Activated CD8-positive, alpha-beta T cell treated with anti-CD3 and anti-CD28 coated beads, Interleukin-2, amount 10 ng/mL, durations not matched to agents 7 days and 5 days (primary cell): ENCODE results near the gene WASF3. TPM values are rescaled to one million over a fixed set of nuclear protein-coding genes. Genes with fewer than 3 reads are reported as not detected.
A peak's percentile ranks its signal among the peaks of the same experiment; 100 is the strongest.

Experiments
- ATAC-seq: fragments of 150-1000 bp; cut with Tn5 transposase; one replicate; pipeline ENCODE4 v1.10.0; 2021; ENCODE audit warnings: moderate library complexity
- CTCF ChIA-PET: fragments of 350-600 bp; sonication (Branson Sonifier 250); formaldehyde crosslinking; loops from one replicate; lab custom pipeline; 2021; ENCODE audit warnings: antibody characterized with exemption; lab: Charles Lee
- POLR2A ChIA-PET: fragments of 350-600 bp; sonication (Branson Sonifier 250); formaldehyde crosslinking; loops from one replicate; lab custom pipeline; 2021; ENCODE audit warnings: antibody characterized with exemption; lab: Charles Lee
- DNase-seq: peaks from one replicate; pipeline ENCODE4 v3.0.0-alpha.2; 2020
- H3K27ac Mint-ChIP-seq: one replicate; pipeline ENCODE4 v1.8.0; 2021; ENCODE audit warnings: mild to moderate bottlenecking, mixed read lengths
- H3K27me3 Mint-ChIP-seq: one replicate; pipeline ENCODE4 v1.8.0; 2021; ENCODE audit warnings: low read depth, mixed read lengths
- H3K36me3 Mint-ChIP-seq: one replicate; pipeline ENCODE4 v1.8.0; 2021; ENCODE audit warnings: low read depth, mixed read lengths
- H3K4me1 Mint-ChIP-seq: one replicate; pipeline ENCODE4 v1.8.0; 2021; ENCODE audit warnings: low read depth, mixed read lengths
- H3K4me3 Mint-ChIP-seq: one replicate; pipeline ENCODE4 v1.8.0; 2021; ENCODE audit warnings: mild to moderate bottlenecking, mixed read lengths
- H3K9me3 Mint-ChIP-seq: one replicate; pipeline ENCODE4 v1.8.0; 2022; ENCODE audit warnings: mixed read lengths; ENCODE audit not compliant: insufficient read depth
- total RNA-seq, 2 experiments: library from RNA; stranded (reverse); gene quantifications; one replicate each; pipeline ENCODE4 v1.2.3, GENCODE V29; 2021

WASF3 gene
- total RNA-seq, 2 experiments from 2014 or later = not detected

DNA sequence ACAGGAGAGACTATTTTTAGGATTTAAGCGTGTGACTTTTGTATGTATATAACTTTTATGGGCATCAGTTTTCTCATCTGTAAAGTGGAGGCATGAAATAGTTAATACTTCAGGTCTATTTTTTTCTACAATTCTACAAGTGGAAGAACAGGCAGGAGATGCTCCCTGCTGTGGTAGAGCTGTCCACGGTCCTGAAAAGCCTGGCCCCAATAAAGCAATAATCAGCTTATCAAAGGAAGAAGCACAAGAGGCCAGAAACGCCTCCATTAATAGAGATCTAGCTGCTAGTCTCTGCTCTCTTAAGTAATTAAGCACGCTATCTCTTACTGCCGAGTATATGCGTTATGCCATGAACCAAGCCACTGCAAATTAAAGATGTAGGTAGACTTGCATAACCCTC is 28.0 kb upstream of the WASF3 start:
- H3K4me1 Mint-ChIP-seq = no peaks in the 10 kb centered on the region
- H3K36me3 Mint-ChIP-seq = no peaks in the 10 kb centered on the region
- ChIA-PET POLR2A (no interaction called here), CTCF (interaction anchor here (1.0 kb wide), 1 partner anchor 169 kb away, joined by 3 read pairs; no protein-coding TSS in a partner anchor)
- H3K9me3 Mint-ChIP-seq = no peaks in the 10 kb centered on the region
- H3K27me3 Mint-ChIP-seq = no peaks in the 10 kb centered on the region
- H3K27ac Mint-ChIP-seq = no peak overlapping the region
- DNase-seq (peak; percentile 59), ATAC-seq (no peak)
- H3K4me3 Mint-ChIP-seq = no peak overlapping the region

DNA sequence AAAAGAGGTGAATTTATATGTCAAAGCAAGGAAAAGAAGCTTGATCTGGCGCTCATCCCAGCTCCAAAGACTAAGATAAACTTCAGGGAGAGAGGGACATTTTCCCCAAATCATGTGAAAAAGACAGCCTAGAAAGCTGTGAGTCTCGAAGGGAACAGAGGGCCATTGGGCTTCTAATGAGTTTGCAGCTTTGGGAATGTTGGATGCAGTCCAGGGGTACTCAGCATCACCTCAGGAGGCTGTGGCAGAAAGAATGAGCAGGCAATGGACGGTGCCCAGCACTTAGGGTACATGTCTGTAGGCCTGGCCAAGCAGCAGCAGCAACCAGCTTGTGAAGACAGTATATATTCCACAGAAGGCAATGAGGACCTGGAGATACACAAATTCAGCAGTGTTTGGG is 25.7 kb upstream of the WASF3 start:
- Mint-ChIP-seq H3K27me3 (no peaks in the 10 kb centered on the region), H3K4me3 (no peak overlapping the region), H3K4me1 (no peaks in the 10 kb centered on the region), H3K36me3 (no peaks in the 10 kb centered on the region), H3K27ac (no peak overlapping the region), H3K9me3 (no peaks in the 10 kb centered on the region)
- CTCF ChIA-PET = no interaction called here
- DNase-seq (no peak), ATAC-seq (no peak)
- POLR2A ChIA-PET = no interaction called here

DNA sequence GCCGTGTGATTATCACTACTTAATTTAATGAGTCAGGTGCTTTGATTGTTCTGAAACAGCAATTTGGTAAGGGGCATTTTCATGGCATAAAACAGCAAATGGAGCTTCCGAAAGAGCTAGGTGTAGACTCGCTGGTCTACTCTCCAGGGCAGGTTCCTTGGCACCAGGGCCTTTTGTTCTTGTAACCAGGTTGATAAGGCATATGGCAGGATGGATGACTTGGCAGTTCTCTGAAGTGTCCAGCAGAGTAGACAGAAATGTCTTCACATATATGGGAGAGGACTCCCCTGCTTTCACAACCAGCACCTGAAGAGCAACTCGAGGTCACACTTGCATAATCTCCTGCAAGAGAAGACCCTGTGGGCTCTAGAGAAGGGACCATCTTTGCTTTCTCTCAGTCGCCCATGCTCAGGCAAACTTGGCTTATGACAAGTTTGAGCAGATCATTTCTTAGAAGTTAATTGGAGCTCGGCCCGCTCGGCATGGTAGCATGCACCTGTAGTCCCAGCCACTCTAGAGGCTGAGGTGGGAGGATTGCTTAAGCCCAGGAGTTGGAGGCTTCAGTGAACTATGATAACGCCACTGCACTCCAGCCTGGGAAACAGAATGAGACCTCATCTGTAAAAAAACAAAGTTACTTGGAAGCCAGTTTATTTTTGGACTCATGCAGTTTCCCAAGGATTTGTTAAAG is 23.3 kb upstream of the WASF3 start:
- ChIA-PET CTCF (no interaction called here), POLR2A (no interaction called here)
- no peaks in the 10 kb centered on the region for H3K9me3 Mint-ChIP-seq
- no peaks in the 10 kb centered on the region for H3K27me3 Mint-ChIP-seq
- ATAC-seq = no peak
- DNase-seq = no peak
- H3K4me3 Mint-ChIP-seq = no peak overlapping the region
- no peak overlapping the region for H3K27ac Mint-ChIP-seq
- no peaks in the 10 kb centered on the region for H3K4me1 Mint-ChIP-seq
- H3K36me3 Mint-ChIP-seq = no peaks in the 10 kb centered on the region

DNA sequence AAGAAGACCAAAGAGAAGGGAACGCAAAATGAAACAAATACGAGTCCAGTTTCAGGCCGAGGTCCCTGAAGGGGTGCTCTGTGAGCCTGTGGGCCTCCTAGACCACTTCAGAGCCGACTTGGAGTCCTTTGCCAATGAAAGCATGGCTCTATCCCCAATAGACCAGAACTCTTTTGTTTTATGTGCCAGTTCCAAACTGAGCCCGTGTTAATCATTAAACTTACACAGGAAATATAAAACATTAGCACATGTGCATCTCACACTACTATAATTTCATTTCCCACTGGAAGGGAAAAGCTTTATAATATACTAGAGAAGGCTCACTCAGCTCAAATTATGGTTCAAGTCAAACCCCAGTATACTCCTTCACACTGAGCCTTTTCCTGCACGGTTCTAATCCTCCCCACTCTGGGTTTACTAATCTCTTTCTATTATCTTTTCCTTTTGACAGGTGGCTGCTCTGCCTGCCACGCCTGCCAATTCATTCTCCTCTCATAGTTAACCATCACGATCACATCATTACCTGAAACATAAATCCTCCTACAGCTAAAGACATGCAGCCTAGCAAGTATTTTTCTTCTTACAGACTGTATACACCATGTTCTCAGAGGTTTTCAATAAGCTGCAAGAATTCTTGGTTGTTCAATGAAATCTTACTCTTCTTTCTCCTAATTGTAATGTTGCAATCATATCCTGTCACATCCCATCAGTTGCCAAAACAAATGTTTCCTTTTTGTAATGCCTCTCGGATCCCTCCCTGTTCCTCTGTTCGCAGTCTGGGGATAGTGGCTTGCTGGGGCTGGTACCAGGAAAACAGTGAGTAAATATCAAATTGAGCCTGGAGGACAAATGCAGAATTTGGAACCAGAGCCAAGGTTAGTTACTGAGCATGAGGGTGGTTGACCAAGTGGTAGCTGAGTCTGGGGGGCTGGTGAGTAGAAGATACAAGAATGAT is 18.8 kb upstream of the WASF3 start:
- ATAC-seq (no peak), DNase-seq (no peak)
- ChIA-PET POLR2A (no interaction called here), CTCF (interaction anchor here (1.3 kb wide), 1 partner anchor 354 kb away, joined by 4 read pairs; no protein-coding TSS in a partner anchor)
- Mint-ChIP-seq H3K27me3 (peaks cover 4% of the 10 kb centered on the region), H3K36me3 (no peaks in the 10 kb centered on the region), H3K9me3 (no peaks in the 10 kb centered on the region), H3K27ac (no peak overlapping the region), H3K4me3 (no peak overlapping the region), H3K4me1 (no peaks in the 10 kb centered on the region)

DNA sequence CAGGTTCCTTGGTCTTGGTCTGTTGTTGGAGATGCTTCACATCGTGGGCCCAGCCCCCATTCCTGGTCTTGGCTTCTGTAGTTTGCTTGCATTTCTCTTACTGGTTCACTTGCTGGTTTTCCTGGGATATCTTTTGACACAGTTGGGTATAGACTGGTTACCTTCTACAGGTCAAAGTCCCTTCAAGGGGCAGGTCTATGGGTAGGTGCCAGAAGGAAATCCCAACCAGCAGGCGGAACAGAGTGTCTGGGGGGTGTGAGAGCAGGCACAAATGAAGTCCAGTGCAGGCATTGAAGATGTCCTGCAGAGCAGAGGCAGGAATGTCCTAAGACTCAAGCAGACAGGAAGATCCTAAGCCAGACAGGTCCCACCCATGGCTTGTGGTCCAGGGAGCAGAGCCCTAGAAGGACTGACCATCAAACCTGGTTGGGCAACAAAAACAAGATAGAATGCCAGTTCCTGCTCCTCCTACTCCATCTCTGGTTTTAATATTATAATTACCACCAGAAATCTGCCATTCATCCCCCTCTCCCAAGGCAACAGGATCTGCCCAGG is 17.7 kb upstream of the WASF3 start:
- Mint-ChIP-seq H3K4me1 (no peaks in the 10 kb centered on the region), H3K36me3 (no peaks in the 10 kb centered on the region), H3K4me3 (no peak overlapping the region), H3K27ac (no peak overlapping the region), H3K9me3 (no peaks in the 10 kb centered on the region), H3K27me3 (peaks cover 4% of the 10 kb centered on the region)
- CTCF ChIA-PET = no interaction called here
- ATAC-seq (no peak), DNase-seq (no peak)
- POLR2A ChIA-PET = no interaction called here

DNA sequence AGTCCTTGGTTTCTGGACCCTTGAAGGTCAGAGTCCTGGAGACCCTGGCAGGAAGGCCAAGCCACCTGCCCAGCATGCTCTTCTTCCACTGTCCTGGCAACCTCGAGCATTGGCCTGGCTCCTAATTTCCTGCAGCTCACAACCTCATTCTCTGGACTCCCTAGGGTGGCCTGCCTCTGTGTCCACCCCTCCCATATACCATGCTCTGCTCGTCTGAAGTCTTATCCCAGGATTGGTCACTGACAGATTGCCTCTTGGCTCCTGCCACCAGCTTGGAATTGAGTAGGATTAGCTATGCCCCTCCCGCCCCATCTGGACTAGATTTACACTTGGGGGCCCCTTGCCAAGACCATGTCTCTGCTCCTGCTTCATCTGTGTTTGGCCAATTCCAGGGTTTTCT is 17.1 kb upstream of the WASF3 start:
- H3K9me3 Mint-ChIP-seq = no peaks in the 10 kb centered on the region
- H3K27me3 Mint-ChIP-seq = peaks cover 4% of the 10 kb centered on the region
- no peaks in the 10 kb centered on the region for H3K4me1 Mint-ChIP-seq
- POLR2A ChIA-PET = no interaction called here
- no peak overlapping the region for H3K27ac Mint-ChIP-seq
- DNase-seq (no peak), ATAC-seq (no peak)
- no peak overlapping the region for H3K4me3 Mint-ChIP-seq
- no peaks in the 10 kb centered on the region for H3K36me3 Mint-ChIP-seq
- CTCF ChIA-PET = no interaction called here

DNA sequence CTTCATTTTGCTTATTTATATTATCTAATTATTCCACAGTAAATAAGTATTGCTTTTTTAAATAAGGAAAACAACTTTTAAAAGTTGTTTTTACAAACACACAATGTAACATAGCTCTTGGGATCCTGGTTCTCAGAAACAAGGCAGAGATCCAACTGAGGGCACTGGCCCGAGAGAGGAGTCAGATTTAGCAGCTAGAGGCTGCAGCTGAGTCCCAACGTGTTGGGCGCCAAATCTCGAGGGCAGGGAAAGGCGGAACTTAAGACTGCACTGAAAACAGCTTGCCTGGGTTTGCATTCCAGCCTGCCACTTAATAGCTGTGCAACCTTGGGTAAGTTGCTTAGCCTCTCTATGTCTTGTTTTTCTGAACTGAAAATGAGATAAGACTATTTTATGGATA is 16.4 kb upstream of the WASF3 start:
- ATAC-seq (no peak), DNase-seq (no peak)
- Mint-ChIP-seq H3K27me3 (peaks cover 4% of the 10 kb centered on the region), H3K9me3 (no peaks in the 10 kb centered on the region), H3K36me3 (no peaks in the 10 kb centered on the region), H3K27ac (no peak overlapping the region), H3K4me3 (no peak overlapping the region), H3K4me1 (no peaks in the 10 kb centered on the region)
- POLR2A ChIA-PET = no interaction called here
- CTCF ChIA-PET = no interaction called here

DNA sequence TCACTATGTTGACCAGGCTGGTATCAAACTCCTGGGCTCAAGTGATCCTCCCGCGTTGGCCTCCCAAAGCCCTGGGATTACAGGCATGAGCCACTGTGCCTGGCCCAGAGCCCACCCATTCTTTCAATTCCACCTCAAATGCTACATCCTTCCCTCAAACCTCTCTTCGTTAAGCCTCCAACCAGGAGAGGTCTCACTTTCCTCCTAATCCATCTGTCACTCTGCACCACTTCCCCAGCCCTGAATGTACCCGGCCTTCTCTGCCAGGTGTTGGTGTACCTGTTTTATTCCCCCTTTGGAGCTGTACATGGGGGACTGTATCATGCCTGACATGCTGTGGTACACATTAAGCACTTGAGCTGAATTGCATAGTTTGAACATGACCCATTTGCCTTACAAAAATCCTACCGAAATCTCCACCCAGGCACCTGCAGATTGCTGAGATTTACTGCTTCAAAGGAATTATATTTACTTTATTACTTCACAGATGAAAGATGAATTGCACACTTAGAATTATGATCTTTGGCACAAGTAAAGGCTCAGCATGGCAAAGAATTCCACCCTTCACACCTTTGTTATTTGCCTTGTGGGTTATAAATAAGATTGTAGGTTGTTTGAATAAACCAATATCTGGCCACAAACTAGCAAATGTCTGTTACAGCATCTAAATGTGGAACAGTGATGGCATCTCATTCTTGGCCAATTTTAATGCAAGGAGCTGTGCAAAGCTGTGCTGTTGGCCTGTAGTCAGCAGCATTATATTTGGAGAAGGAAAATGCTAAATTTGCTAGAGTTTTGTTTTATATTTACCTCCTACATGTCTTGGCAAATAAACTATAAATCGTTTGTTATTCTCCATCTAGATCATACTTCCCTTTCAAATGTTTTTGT is 15.6 kb upstream of the WASF3 start:
- CTCF ChIA-PET = no interaction called here
- no peaks in the 10 kb centered on the region for H3K36me3 Mint-ChIP-seq
- POLR2A ChIA-PET = no interaction called here
- DNase-seq (no peak), ATAC-seq (no peak)
- H3K27me3 Mint-ChIP-seq = peaks cover 4% of the 10 kb centered on the region
- H3K4me3 Mint-ChIP-seq = no peak overlapping the region
- no peak overlapping the region for H3K27ac Mint-ChIP-seq
- no peaks in the 10 kb centered on the region for H3K4me1 Mint-ChIP-seq
- no peaks in the 10 kb centered on the region for H3K9me3 Mint-ChIP-seq

DNA sequence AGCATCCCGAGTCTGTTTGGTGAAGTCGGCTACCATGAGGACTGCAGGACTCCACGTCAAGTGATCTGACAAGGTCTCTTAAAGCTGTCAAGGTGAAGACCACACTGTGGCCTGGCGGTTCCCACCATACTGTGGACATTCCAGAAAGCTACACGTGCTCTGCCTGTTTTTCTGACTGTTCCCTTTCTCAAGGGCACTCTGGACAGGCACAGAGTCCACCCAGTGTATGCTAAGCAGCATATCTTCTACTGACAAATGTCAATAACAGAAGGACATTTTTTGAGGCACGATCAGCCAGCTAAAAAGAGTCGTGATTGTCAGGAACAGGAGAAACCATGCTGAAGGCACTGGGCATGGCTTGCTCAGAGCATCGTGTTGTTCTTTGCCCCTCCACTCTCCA is 12.8 kb upstream of the WASF3 start:
- Mint-ChIP-seq H3K9me3 (no peaks in the 10 kb centered on the region), H3K36me3 (no peaks in the 10 kb centered on the region), H3K4me3 (no peak overlapping the region), H3K27me3 (peaks cover 4% of the 10 kb centered on the region), H3K27ac (no peak overlapping the region), H3K4me1 (no peaks in the 10 kb centered on the region)
- ChIA-PET POLR2A (no interaction called here), CTCF (no interaction called here)
- ATAC-seq (no peak), DNase-seq (no peak)

DNA sequence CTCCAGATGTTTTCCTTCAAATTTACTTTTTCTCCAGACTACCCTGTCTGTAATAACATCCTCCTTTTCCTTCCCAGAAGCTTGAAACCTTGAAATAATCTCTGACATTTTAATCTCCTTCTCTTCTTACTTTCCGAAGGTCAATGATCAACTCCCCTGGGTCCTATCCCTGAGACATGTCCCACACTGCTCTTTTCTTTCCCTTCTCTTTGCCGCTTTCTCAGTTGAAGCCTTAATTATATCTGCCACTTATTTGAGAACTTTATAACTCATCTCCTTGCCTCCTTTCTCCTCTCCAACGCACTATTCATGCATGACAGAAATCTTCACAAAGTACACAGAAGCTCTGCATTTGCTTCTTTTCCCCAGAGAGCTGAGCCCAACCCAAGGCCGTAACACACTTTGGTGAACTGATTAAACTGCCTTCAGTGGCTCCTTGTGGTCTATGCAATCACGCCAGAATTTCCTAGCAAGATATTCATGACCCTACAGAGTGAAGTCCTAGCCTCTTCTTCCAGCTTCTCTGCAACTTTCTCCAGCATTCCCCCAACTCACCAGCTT is 9.2 kb upstream of the WASF3 start:
- POLR2A ChIA-PET = interaction anchor here (0.6 kb wide), 1 partner anchor 518 kb away, joined by 3 read pairs; no protein-coding TSS in a partner anchor

DNA sequence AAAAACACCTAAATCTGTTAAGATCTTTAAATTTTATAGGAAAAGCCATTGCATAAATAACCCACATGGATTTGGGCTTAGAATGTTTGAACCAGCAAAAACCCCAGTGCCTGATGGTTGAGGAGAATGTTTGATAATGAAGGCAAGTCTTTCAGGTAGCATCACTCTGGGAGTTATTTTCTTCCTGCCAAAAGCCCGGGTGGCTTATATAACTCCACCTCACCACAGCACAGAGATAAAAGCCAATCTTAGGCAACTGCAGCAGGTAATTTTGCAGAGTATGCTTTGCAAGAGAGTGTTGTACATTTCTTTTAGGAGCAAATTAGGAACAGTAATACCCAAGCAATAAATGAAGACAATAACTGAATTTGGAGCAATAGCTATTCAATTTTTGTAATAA is 7.8 kb upstream of the WASF3 start:
- no peak overlapping the region for H3K4me3 Mint-ChIP-seq
- H3K9me3 Mint-ChIP-seq = no peaks in the 10 kb centered on the region
- ATAC-seq = no peak
- no peak overlapping the region for H3K27ac Mint-ChIP-seq
- ChIA-PET POLR2A (no interaction called here), CTCF (interaction anchor here (2.1 kb wide), 1 partner anchor 149 kb away, joined by 5 read pairs; no protein-coding TSS in a partner anchor)
- DNase-seq = no peak
- H3K27me3 Mint-ChIP-seq = peaks cover 14% of the 10 kb centered on the region
- H3K4me1 Mint-ChIP-seq = no peaks in the 10 kb centered on the region
- no peaks in the 10 kb centered on the region for H3K36me3 Mint-ChIP-seq

More for the DNA sequence above, 9.2 kb upstream of the WASF3 start:
- no peaks in the 10 kb centered on the region for H3K4me1 Mint-ChIP-seq
- no peak overlapping the region for H3K27ac Mint-ChIP-seq
- CTCF ChIA-PET = no interaction called here
- peaks cover 10% of the 10 kb centered on the region for H3K27me3 Mint-ChIP-seq
- H3K4me3 Mint-ChIP-seq = no peak overlapping the region
- H3K36me3 Mint-ChIP-seq = no peaks in the 10 kb centered on the region
- H3K9me3 Mint-ChIP-seq = no peaks in the 10 kb centered on the region
- ATAC-seq (no peak), DNase-seq (no peak)
